Mesendoderm (in vitro differentiated cells): ENCODE results near the gene CCDC201.

Source experiments
- DNase-seq: peaks from one replicate; pipeline ENCODE4 v3.0.0; 2013
- H2AK5ac ChIP-seq: 2 replicates; pipeline ENCODE4 v1.6.1; 2013; ENCODE audit warnings: low read length, inconsistent platforms
- H2BK120ac ChIP-seq: 2 replicates; pipeline ENCODE4 v1.6.1; 2013; ENCODE audit warnings: low read depth, mild to moderate bottlenecking, low read length, moderate library complexity, mixed read lengths
- H2BK15ac ChIP-seq: replicated peaks from 2 replicates; pipeline ENCODE4 v1.6.1; 2013; ENCODE audit warnings: low read depth, mild to moderate bottlenecking, moderate library complexity
- H2BK5ac ChIP-seq: 2 replicates; pipeline ENCODE4 v1.6.1; 2013; ENCODE audit warnings: low read length, inconsistent platforms
- H3K18ac ChIP-seq: 2 replicates; pipeline ENCODE4 v1.6.1; 2013; ENCODE audit warnings: mild to moderate bottlenecking, low read length, mixed read lengths
- H3K23ac ChIP-seq: one replicate; pipeline ENCODE4 v1.6.1; 2013; ENCODE audit warnings: low read length
- H3K27ac ChIP-seq: 2 replicates; pipeline ENCODE4 v1.5.1; 2013; ENCODE audit warnings: low read depth, mild to moderate bottlenecking, inconsistent platforms, low read length, moderate library complexity
- H3K27me3 ChIP-seq: 2 replicates; pipeline ENCODE4 v1.6.1; 2013; ENCODE audit warnings: low read length, control low read depth, mild to moderate bottlenecking, inconsistent platforms; ENCODE audit not compliant: insufficient read depth, poor library complexity
- H3K36me3 ChIP-seq: 2 replicates; pipeline ENCODE4 v1.6.1; 2013; ENCODE audit warnings: low read length, inconsistent platforms; ENCODE audit not compliant: control insufficient read depth, insufficient read depth
- H3K4ac ChIP-seq: one replicate; pipeline ENCODE4 v1.6.1; 2013; ENCODE audit warnings: low read depth, mild to moderate bottlenecking, low read length, moderate library complexity
- H3K4me1 ChIP-seq: 2 replicates; pipeline ENCODE4 v1.6.1; 2013; ENCODE audit warnings: low read depth, low read length, inconsistent platforms; ENCODE audit not compliant: control insufficient read depth
- H3K4me2 ChIP-seq: 2 replicates; pipeline ENCODE4 v1.6.1; 2013; ENCODE audit warnings: low read length
- H3K4me3 ChIP-seq: 2 replicates; pipeline ENCODE4 v1.5.1; 2013; ENCODE audit warnings: mild to moderate bottlenecking, low read length
- H3K56ac ChIP-seq: one replicate; pipeline ENCODE4 v1.6.1; 2013; ENCODE audit warnings: low read length
- H3K79me1 ChIP-seq: 2 replicates; pipeline ENCODE4 v1.6.1; 2013; ENCODE audit warnings: low read length, inconsistent platforms
- H3K79me2 ChIP-seq: 2 replicates; pipeline ENCODE4 v1.6.1; 2013; ENCODE audit warnings: mild to moderate bottlenecking, low read length; ENCODE audit not compliant: control insufficient read depth, insufficient read depth
- H3K9ac ChIP-seq: 2 replicates; pipeline ENCODE4 v1.6.1; 2013; ENCODE audit warnings: low read length, inconsistent platforms
- H4K5ac ChIP-seq: one replicate; pipeline ENCODE4 v1.6.1; 2013; ENCODE audit warnings: low read length
- H4K8ac ChIP-seq: one replicate; pipeline ENCODE4 v1.6.1; 2013; ENCODE audit warnings: low read depth, mild to moderate bottlenecking, control low read depth, low read length, moderate library complexity
- WGBS: extraction: QIAGEN DNeasy Blood & Tissue Kit; methylation state at CpG from one replicate; pipeline ENCODE4 v1.1.7; 2013; ENCODE audit warnings: low lambda C conversion rate, missing lambda C conversion rate; ENCODE audit not compliant: insufficient coverage; ENCODE audit errors: extremely low coverage; 5-methylcytosine and 5-hydroxymethylcytosine counted together

The CCDC201 gene

GRCh38 chr7:45892407-45893035 is 19.6 kb upstream of the CCDC201 start:
- no peak overlapping the region for H3K9ac ChIP-seq
- no peak overlapping the region for H3K18ac ChIP-seq
- H3K36me3 ChIP-seq, result no peaks in the 10 kb centered on the region
- H4K8ac ChIP-seq, result no peak overlapping the region
- no peak overlapping the region for H3K56ac ChIP-seq
- H3K4me1 ChIP-seq, result no peaks in the 10 kb centered on the region
- H3K79me1 ChIP-seq, result no peaks in the 10 kb centered on the region
- H3K4me3 ChIP-seq, result no peak overlapping the region
- H3K27me3 ChIP-seq, result peaks cover 13% of the 10 kb centered on the region
- H2AK5ac ChIP-seq, result no peak overlapping the region
- H3K4ac ChIP-seq, result no peak overlapping the region
- H2BK120ac ChIP-seq, result no peak overlapping the region
- H3K27ac ChIP-seq, result no peak overlapping the region
- H3K4me2 ChIP-seq, result no peak overlapping the region
- no peak overlapping the region for H2BK5ac ChIP-seq
- H3K23ac ChIP-seq, result no peak overlapping the region
- no peak overlapping the region for H2BK15ac ChIP-seq
- WGBS, result no CpG with 5 or more reads among the region's 6 CpGs
- H3K79me2 ChIP-seq, result no peaks in the 10 kb centered on the region
- H4K5ac ChIP-seq, result no peak overlapping the region
- no peak for DNase-seq

- H2BK120ac ChIP-seq, result no peak overlapping the region
- no peak overlapping the region for H2AK5ac ChIP-seq
- H3K18ac ChIP-seq, result no peak overlapping the region
- H3K36me3 ChIP-seq, result no peaks in the 10 kb centered on the region
- no peak overlapping the region for H3K4me3 ChIP-seq
- H3K27me3 ChIP-seq, result peaks cover 13% of the 10 kb centered on the region
- no peak overlapping the region for H4K5ac ChIP-seq
- no peaks in the 10 kb centered on the region for H3K79me2 ChIP-seq
- H3K4ac ChIP-seq, result no peak overlapping the region
- no peak overlapping the region for H3K27ac ChIP-seq
- H3K56ac ChIP-seq, result no peak overlapping the region
- WGBS, result no CpG with 5 or more reads among the region's 10 CpGs
- no peak overlapping the region for H2BK15ac ChIP-seq
- H3K4me2 ChIP-seq, result no peak overlapping the region
- no peak overlapping the region for H3K9ac ChIP-seq
- H3K23ac ChIP-seq, result no peak overlapping the region
- no peak overlapping the region for H2BK5ac ChIP-seq
- DNase-seq, result no peak
- no peaks in the 10 kb centered on the region for H3K4me1 ChIP-seq
- no peak overlapping the region for H4K8ac ChIP-seq
- H3K79me1 ChIP-seq, result no peaks in the 10 kb centered on the region
Observed at GRCh38 chr7:45891462-45892402, 18.9 kb upstream of the CCDC201 start.

GRCh38 chr7:45890902-45891461 is 18.1 kb upstream of the CCDC201 start:
- H4K5ac ChIP-seq, result no peak overlapping the region
- no peak overlapping the region for H3K23ac ChIP-seq
- H3K18ac ChIP-seq, result no peak overlapping the region
- no peak overlapping the region for H2AK5ac ChIP-seq
- H2BK120ac ChIP-seq, result no peak overlapping the region
- H3K9ac ChIP-seq, result no peak overlapping the region
- no CpG with 5 or more reads among the region's 6 CpGs for WGBS
- no peak overlapping the region for H3K4ac ChIP-seq
- no peak overlapping the region for H3K4me2 ChIP-seq
- no peak overlapping the region for H2BK15ac ChIP-seq
- no peak overlapping the region for H3K27ac ChIP-seq
- no peaks in the 10 kb centered on the region for H3K79me2 ChIP-seq
- peak; percentile 35 for DNase-seq
- H2BK5ac ChIP-seq, result no peak overlapping the region
- H3K27me3 ChIP-seq, result peaks cover 13% of the 10 kb centered on the region
- H3K4me1 ChIP-seq, result no peaks in the 10 kb centered on the region
- no peak overlapping the region for H3K56ac ChIP-seq
- no peaks in the 10 kb centered on the region for H3K79me1 ChIP-seq
- H4K8ac ChIP-seq, result no peak overlapping the region
- no peak overlapping the region for H3K4me3 ChIP-seq
- H3K36me3 ChIP-seq, result no peaks in the 10 kb centered on the region

- Histone ChIP-seq H3K18ac (no peak overlapping the region), H3K4me3 (no peak overlapping the region), H4K8ac (no peak overlapping the region), H2BK5ac (no peak overlapping the region), H3K4me2 (no peak overlapping the region), H3K4me1 (no peaks in the 10 kb centered on the region), H3K9ac (no peak overlapping the region), H3K56ac (no peak overlapping the region), H3K36me3 (no peaks in the 10 kb centered on the region), H4K5ac (no peak overlapping the region), H3K23ac (no peak overlapping the region), H3K27ac (no peak overlapping the region), H3K27me3 (peaks cover 13% of the 10 kb centered on the region), H2BK15ac (no peak overlapping the region), H2BK120ac (no peak overlapping the region), H3K79me1 (no peaks in the 10 kb centered on the region), H2AK5ac (no peak overlapping the region), H3K79me2 (no peaks in the 10 kb centered on the region), H3K4ac (no peak overlapping the region)
- no peak for DNase-seq
- no CpG with 5 or more reads among the region's 8 CpGs for WGBS
Observed at GRCh38 chr7:45890125-45890901, 17.4 kb upstream of the CCDC201 start.

GRCh38 chr7:45889367-45890067 is 16.6 kb upstream of the CCDC201 start:
- H3K27me3 ChIP-seq, result peaks cover 13% of the 10 kb centered on the region
- no peaks in the 10 kb centered on the region for H3K4me1 ChIP-seq
- no peaks in the 10 kb centered on the region for H3K79me1 ChIP-seq
- H3K79me2 ChIP-seq, result no peaks in the 10 kb centered on the region
- H3K9ac ChIP-seq, result no peak overlapping the region
- H2BK5ac ChIP-seq, result no peak overlapping the region
- no peak overlapping the region for H2BK120ac ChIP-seq
- H3K23ac ChIP-seq, result no peak overlapping the region
- H3K56ac ChIP-seq, result no peak overlapping the region
- no peak overlapping the region for H3K4me2 ChIP-seq
- no peaks in the 10 kb centered on the region for H3K36me3 ChIP-seq
- no peak overlapping the region for H2AK5ac ChIP-seq
- WGBS, result no CpG with 5 or more reads among the region's 8 CpGs
- H3K4me3 ChIP-seq, result no peak overlapping the region
- H4K8ac ChIP-seq, result no peak overlapping the region
- H3K4ac ChIP-seq, result no peak overlapping the region
- no peak overlapping the region for H4K5ac ChIP-seq
- no peak overlapping the region for H2BK15ac ChIP-seq
- DNase-seq, result peak; percentile 8
- no peak overlapping the region for H3K27ac ChIP-seq
- H3K18ac ChIP-seq, result no peak overlapping the region
